Type B pancreatic cell (in vitro differentiated cells): ENCODE data around the gene GNAT1. TPM values are rescaled to one million over a fixed set of nuclear protein-coding genes. Genes with fewer than 3 reads are reported as not detected.

Experiments used
- DNase-seq: peaks from one replicate; pipeline ENCODE4 v3.0.0; 2021; ENCODE audit warnings: mixed read lengths; ENCODE audit not compliant: unreplicated experiment; ENCODE audit errors: extremely low spot score
- H3K27ac Mint-ChIP-seq: 2 replicates; pipeline ENCODE4 v1.8.0; 2021; ENCODE audit warnings: mild to moderate bottlenecking, mixed read lengths
- H3K27me3 Mint-ChIP-seq: 2 replicates; pipeline ENCODE4 v1.8.0; 2021; ENCODE audit warnings: mixed read lengths
- H3K36me3 Mint-ChIP-seq: 2 replicates; pipeline ENCODE4 v1.8.0; 2021; ENCODE audit warnings: mixed read lengths
- H3K4me1 Mint-ChIP-seq: one replicate; pipeline ENCODE4 v1.8.0; 2021; ENCODE audit warnings: mixed read lengths; ENCODE audit not compliant: unreplicated experiment
- H3K4me3 Mint-ChIP-seq: 2 replicates; pipeline ENCODE4 v1.8.0; 2021; ENCODE audit warnings: mild to moderate bottlenecking, mixed read lengths
- H3K9me3 Mint-ChIP-seq: 2 replicates; pipeline ENCODE4 v1.8.0; 2021; ENCODE audit warnings: mixed read lengths
- CTCF ChIP-seq: fragments of 200-600 bp; sonication (generic); conservative IDR thresholded peaks from 2 replicates; pipeline ENCODE4 v1.5.0; 2021; ENCODE audit warnings: antibody characterized with exemption, mild to moderate bottlenecking
- total RNA-seq: library from RNA; stranded (reverse); gene quantifications from 2 replicates; pipeline ENCODE4 v1.2.1, GENCODE V29; 2021; ENCODE audit warnings: low replicate concordance

Gene GNAT1
- total RNA-seq, 1 donor from 2014 or later, result not detected

DNA sequence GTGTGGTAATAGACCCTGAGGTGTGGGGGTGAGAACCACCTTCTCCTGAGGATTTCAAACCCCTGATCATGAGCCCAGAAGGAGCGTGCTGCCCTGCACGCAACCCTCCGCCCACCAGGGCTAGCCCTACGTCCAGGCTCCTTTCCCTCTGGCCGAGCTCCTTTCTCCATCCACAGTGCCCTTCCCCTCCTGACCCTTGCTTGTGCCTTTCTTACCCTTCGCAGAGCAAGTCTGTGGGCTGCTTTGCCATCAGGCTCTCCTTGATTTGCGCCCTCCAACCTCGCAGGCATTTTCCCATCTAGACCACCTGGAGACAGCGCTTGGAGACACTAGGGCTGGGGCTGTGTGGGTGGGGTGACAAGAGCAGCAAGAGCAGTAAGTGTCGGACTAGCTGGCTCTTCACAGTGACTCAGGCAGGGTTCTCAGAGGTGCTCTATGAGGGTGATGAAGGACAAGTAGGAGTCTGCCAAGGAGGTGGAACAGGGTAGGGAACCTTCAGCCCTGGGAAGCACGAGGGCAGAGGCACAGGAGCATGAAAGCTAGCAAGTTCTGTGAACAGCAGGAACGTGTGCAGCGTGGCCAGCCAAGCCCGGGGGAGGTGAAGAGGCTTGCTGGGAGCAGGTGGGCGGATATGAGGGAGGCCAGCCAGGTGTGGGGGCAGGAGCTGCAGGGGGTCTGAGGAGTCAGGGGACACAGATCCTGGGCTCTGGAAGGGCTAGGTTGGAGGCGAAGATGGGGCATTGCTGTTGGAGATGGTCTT is 11.1 kb downstream of the GNAT1 start:
- no peaks in the 10 kb centered on the region for H3K36me3 Mint-ChIP-seq
- TF ChIP-seq CTCF, result no peak
- no peak for DNase-seq
- peaks cover 10% of the 10 kb centered on the region for H3K4me1 Mint-ChIP-seq
- H3K27ac Mint-ChIP-seq, result peak overlapping the region; percentile 39
- H3K27me3 Mint-ChIP-seq, result peaks cover 33% of the 10 kb centered on the region
- no peaks in the 10 kb centered on the region for H3K9me3 Mint-ChIP-seq
- peak overlapping the region; percentile 57 for H3K4me3 Mint-ChIP-seq

- no peaks in the 10 kb centered on the region for H3K36me3 Mint-ChIP-seq
- no peak for DNase-seq
- TF ChIP-seq CTCF, result no peak
- H3K4me1 Mint-ChIP-seq, result peaks cover 10% of the 10 kb centered on the region
- H3K4me3 Mint-ChIP-seq, result peak overlapping the region; percentile 45
- H3K27me3 Mint-ChIP-seq, result peaks cover 31% of the 10 kb centered on the region
- peak overlapping the region; percentile 39 for H3K27ac Mint-ChIP-seq
- no peaks in the 10 kb centered on the region for H3K9me3 Mint-ChIP-seq
Measured at GRCh38 chr3:50203113-50203808, 11.9 kb downstream of the GNAT1 start.

GRCh38 chr3:50203809-50204803 is 12.7 kb downstream of the GNAT1 start:
- H3K36me3 Mint-ChIP-seq, result no peaks in the 10 kb centered on the region
- peaks cover 36% of the 10 kb centered on the region for H3K27me3 Mint-ChIP-seq
- no peak overlapping the region for H3K27ac Mint-ChIP-seq

GRCh38 chr3:50204804-50205412 is 13.5 kb downstream of the GNAT1 start, which contains the start of gene SLC38A3:
Gene SLC38A3 (plus strand): TSS chr3:50205271. CDS start chr3:50214200, 8,929 bp downstream.
- Mint-ChIP-seq H3K4me3 (peak within 1 kb of the TSS; percentile 73), H3K9me3 (no peaks in the 10 kb centered on the region), H3K27me3 (peaks cover 36% of the 10 kb centered on the region), H3K36me3 (no peaks in the 10 kb centered on the region), H3K4me1 (peaks cover 17% of the 10 kb centered on the region), H3K27ac (no peak within 1 kb of the TSS)
- TF ChIP-seq CTCF, result peak; percentile 23
- DNase-seq, result no peak

More at GRCh38 chr3:50203809-50204803, 12.7 kb downstream of the GNAT1 start:
- H3K4me1 Mint-ChIP-seq, result peaks cover 17% of the 10 kb centered on the region
- no peaks in the 10 kb centered on the region for H3K9me3 Mint-ChIP-seq
- no peak for TF ChIP-seq CTCF
- no peak overlapping the region for H3K4me3 Mint-ChIP-seq
- no peak for DNase-seq
